NB4 (cell line): ENCODE data around the gene DCC.

ENCODE experiments used
- MAX ChIP-seq: IDR thresholded peaks from 2 replicates; pipeline ENCODE4 v1.6.1; 2011; ENCODE audit warnings: low read depth, low read length
- MYC ChIP-seq: IDR thresholded peaks from 2 replicates; pipeline ENCODE4 v1.6.1; 2011; ENCODE audit warnings: low read depth, low read length
- POLR2A ChIP-seq: IDR thresholded peaks from 2 replicates; pipeline ENCODE4 v1.6.1; 2011; ENCODE audit warnings: mild to moderate bottlenecking; ENCODE audit not compliant: insufficient read length; ENCODE audit errors: extremely low read depth
- TF ChIP-seq, protein P1 (sequence below): IDR thresholded peaks from one replicate; pipeline ENCODE4 v1.5.1; 2012; ENCODE audit warnings: low read depth, low read length

DNA sequence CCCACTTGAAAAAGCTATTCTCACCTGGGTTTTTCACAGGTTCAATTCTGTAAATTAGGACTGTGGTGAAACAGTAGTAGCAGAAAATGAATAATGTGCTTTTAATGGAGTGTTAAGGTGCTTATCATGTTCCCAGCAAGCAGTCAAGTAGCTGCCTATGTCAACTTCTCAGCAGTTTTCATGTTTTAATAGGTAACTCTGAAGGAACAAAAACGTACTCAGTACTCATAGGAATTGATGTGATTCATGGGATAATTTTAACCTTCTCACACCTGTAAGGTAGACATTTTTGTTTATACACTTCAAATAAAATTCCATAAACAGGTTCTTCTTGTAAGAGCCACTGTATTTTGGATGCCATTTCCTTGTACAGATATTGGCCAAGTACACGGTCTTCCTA, 1082.9 kb downstream of the DCC start:
- TF ChIP-seq, protein P1, sequence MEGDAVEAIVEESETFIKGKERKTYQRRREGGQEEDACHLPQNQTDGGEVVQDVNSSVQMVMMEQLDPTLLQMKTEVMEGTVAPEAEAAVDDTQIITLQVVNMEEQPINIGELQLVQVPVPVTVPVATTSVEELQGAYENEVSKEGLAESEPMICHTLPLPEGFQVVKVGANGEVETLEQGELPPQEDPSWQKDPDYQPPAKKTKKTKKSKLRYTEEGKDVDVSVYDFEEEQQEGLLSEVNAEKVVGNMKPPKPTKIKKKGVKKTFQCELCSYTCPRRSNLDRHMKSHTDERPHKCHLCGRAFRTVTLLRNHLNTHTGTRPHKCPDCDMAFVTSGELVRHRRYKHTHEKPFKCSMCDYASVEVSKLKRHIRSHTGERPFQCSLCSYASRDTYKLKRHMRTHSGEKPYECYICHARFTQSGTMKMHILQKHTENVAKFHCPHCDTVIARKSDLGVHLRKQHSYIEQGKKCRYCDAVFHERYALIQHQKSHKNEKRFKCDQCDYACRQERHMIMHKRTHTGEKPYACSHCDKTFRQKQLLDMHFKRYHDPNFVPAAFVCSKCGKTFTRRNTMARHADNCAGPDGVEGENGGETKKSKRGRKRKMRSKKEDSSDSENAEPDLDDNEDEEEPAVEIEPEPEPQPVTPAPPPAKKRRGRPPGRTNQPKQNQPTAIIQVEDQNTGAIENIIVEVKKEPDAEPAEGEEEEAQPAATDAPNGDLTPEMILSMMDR, result no peak
- TF ChIP-seq MYC, result no peak
- no peak for TF ChIP-seq MAX
- TF ChIP-seq POLR2A, result no peak
